ENCODE data around the gene MEGF11. TPM values are rescaled to one million over a fixed set of nuclear protein-coding genes. Genes with fewer than 3 reads are reported as not detected.
"Not testable (repeated sequence)": the region's sequence is repeated elsewhere in the genome, so short reads cannot be mapped to it uniquely, and the experiment has no call there.

MEGF11 gene
- total RNA-seq, 1 experiment from 2014 or later = 1.2 TPM

GRCh38 chr15:66264859-66265513 lies 11.4 kb upstream of the MEGF11 start:
- Histone ChIP-seq H2BK120ac (ENCODE audit: low read depth, low read length, poor library complexity, severe bottlenecking) (no peak overlapping the region), H2BK15ac (ENCODE audit: low read depth, low read length) (no peak overlapping the region), H3K9ac (ENCODE audit: extremely low read depth, insufficient read length, low read length) (no peak overlapping the region), H3K9me3 (ENCODE audit: control insufficient read depth, low read depth, low read length) (peaks cover 5% of the 10 kb centered on the region), H4K91ac (ENCODE audit: insufficient read length, low read depth, low read length) (no peak overlapping the region), H3K14ac (ENCODE audit: insufficient read depth, low read length) (no peak overlapping the region), H3K23ac (ENCODE audit: insufficient read length, low read depth, low read length) (no peak overlapping the region), H4K8ac (replicated peaks; ENCODE audit: insufficient read length, low read depth, low read length) (no peak overlapping the region), H2BK20ac (ENCODE audit: low read depth, low read length, poor library complexity, severe bottlenecking) (no peak overlapping the region), H4K5ac (ENCODE audit: insufficient read length, low read depth, low read length) (no peak overlapping the region), H3K23me2 (ENCODE audit: insufficient read length, low read depth, low read length, poor library complexity, severe bottlenecking) (no peaks in the 10 kb centered on the region), H2BK12ac (ENCODE audit: insufficient read length, low read depth, low read length) (no peak overlapping the region), H3K4ac (ENCODE audit: low read depth, low read length) (no peak overlapping the region), H3K4me2 (ENCODE audit: insufficient read depth, insufficient read length, low read length) (no peak overlapping the region), H3K18ac (ENCODE audit: insufficient read length, low read depth, low read length) (no peak overlapping the region), H3K27me3 (ENCODE audit: insufficient read depth, low read length) (no peaks in the 10 kb centered on the region), H3K79me1 (ENCODE audit: insufficient read depth, low read depth, low read length, poor library complexity, severe bottlenecking) (no peaks in the 10 kb centered on the region), H2AK5ac (ENCODE audit: insufficient read length, low read length) (no peak overlapping the region), H2BK5ac (ENCODE audit: insufficient read length, low read length) (no peak overlapping the region), H2AFZ (ENCODE audit: low read length) (no peak overlapping the region), H4K20me1 (ENCODE audit: control insufficient read depth, insufficient read depth, insufficient read length) (no peaks in the 10 kb centered on the region), H3K79me2 (ENCODE audit: insufficient read depth, low read length) (no peaks in the 10 kb centered on the region), H3T11ph (ENCODE audit: low read length) (no peak overlapping the region), H3K56ac (ENCODE audit: insufficient read length, low read depth, low read length) (no peak overlapping the region), H3K4me1 (ENCODE audit: insufficient read depth, low read length) (no peaks in the 10 kb centered on the region), H3K27ac (ENCODE audit: insufficient read length, low read depth, low read length) (no peak overlapping the region)
- Mint-ChIP-seq H3K36me3 (ENCODE audit: insufficient read depth in 1 of 3, low read depth in 3 of 3) (peaks cover 4 to 12% (median 7%) of the 10 kb centered on the region in 3 experiments; a peak in 6 of 7 replicates), H3K27me3 (ENCODE audit: low read depth) (peaks cover 14% of the 10 kb centered on the region), H3K4me1 (peaks cover 5 to 9% of the 10 kb centered on the region in 2 experiments; a peak in 3 of 4 replicates), H3K27ac (no peak overlapping the region), H3K9me3 (peaks cover 13 to 18% of the 10 kb centered on the region in 2 experiments), H3K4me3 (no peak overlapping the region)
- no CpG with 5 or more reads among the region's 20 CpGs for WGBS (ENCODE audit: extremely low coverage, insufficient read length, low lambda C conversion rate)
- no peak for DNase-seq
- no peak for TF ChIP-seq CTCF (conservative IDR thresholded peaks at IDR 0.05)

GRCh38 chr15:66262837-66263236 lies 9.3 kb upstream of the MEGF11 start:
- H3T11ph ChIP-seq (ENCODE audit: low read length); H2BK20ac ChIP-seq (ENCODE audit: low read depth, low read length, poor library complexity, severe bottlenecking); H3K4me1 Mint-ChIP-seq; H3K27me3 ChIP-seq (ENCODE audit: insufficient read depth, low read length); H3K9ac ChIP-seq (ENCODE audit: extremely low read depth, insufficient read length, low read length); H3K4me3 Mint-ChIP-seq; H3K23me2 ChIP-seq (ENCODE audit: insufficient read length, low read depth, low read length, poor library complexity, severe bottlenecking); H3K56ac ChIP-seq (ENCODE audit: insufficient read length, low read depth, low read length); DNase-seq; H4K91ac ChIP-seq (ENCODE audit: insufficient read length, low read depth, low read length); H3K27ac Mint-ChIP-seq; H2BK5ac ChIP-seq (ENCODE audit: insufficient read length, low read length); H3K79me2 ChIP-seq (ENCODE audit: insufficient read depth, low read length); H2BK120ac ChIP-seq (ENCODE audit: low read depth, low read length, poor library complexity, severe bottlenecking); H4K20me1 ChIP-seq (ENCODE audit: control insufficient read depth, insufficient read depth, insufficient read length); H3K18ac ChIP-seq (ENCODE audit: insufficient read length, low read depth, low read length); H2BK12ac ChIP-seq (ENCODE audit: insufficient read length, low read depth, low read length); H3K4me2 ChIP-seq (ENCODE audit: insufficient read depth, insufficient read length, low read length); H3K27ac ChIP-seq (ENCODE audit: insufficient read length, low read depth, low read length); H3K4ac ChIP-seq (ENCODE audit: low read depth, low read length); H3K4me1 ChIP-seq (ENCODE audit: insufficient read depth, low read length); H4K5ac ChIP-seq (ENCODE audit: insufficient read length, low read depth, low read length); H2AK5ac ChIP-seq (ENCODE audit: insufficient read length, low read length); H4K8ac ChIP-seq (replicated peaks; ENCODE audit: insufficient read length, low read depth, low read length); H2BK15ac ChIP-seq (ENCODE audit: low read depth, low read length); H3K14ac ChIP-seq (ENCODE audit: insufficient read depth, low read length); H3K9me3 ChIP-seq (ENCODE audit: control insufficient read depth, low read depth, low read length); H2AFZ ChIP-seq (ENCODE audit: low read length); H3K23ac ChIP-seq (ENCODE audit: insufficient read length, low read depth, low read length); H3K79me1 ChIP-seq (ENCODE audit: insufficient read depth, low read depth, low read length, poor library complexity, severe bottlenecking): not testable (repeated sequence)
- Mint-ChIP-seq H3K9me3 (peaks cover 13 to 18% of the 10 kb centered on the region in 2 experiments), H3K36me3 (ENCODE audit: insufficient read depth in 1 of 3, low read depth in 3 of 3) (peaks cover 4 to 12% (median 7%) of the 10 kb centered on the region in 3 experiments; a peak in 6 of 7 replicates), H3K27me3 (ENCODE audit: low read depth) (peaks cover 26% of the 10 kb centered on the region)
- no CpG with 5 or more reads among the region's 1 CpG for WGBS (ENCODE audit: extremely low coverage, insufficient read length, low lambda C conversion rate)
